Spleen (tissue), 7 donors: ENCODE measurements around the gene SLC39A8.

Experiments
- POLR2A ChIP-seq, 3 donors: fragments of 450-650 bp; IDR thresholded peaks; one replicate each; pipeline ENCODE4 v1.5.1; 2017; ENCODE audit warnings: antibody characterized with exemption in 3 of 3, mild to moderate bottlenecking in 1 of 3
- POLR2AphosphoS5 ChIP-seq, 3 donors: sonication (generic); formaldehyde crosslinking; IDR thresholded peaks; one replicate each; pipeline ENCODE4 v1.5.1; 2017; ENCODE audit warnings: antibody characterized with exemption in 3 of 3
- TF ChIP-seq, protein P1 (sequence below), 11 experiments: fragments of 200-600 bp in 7 of 11; fragments of 450-650 bp in 4 of 11; sonication (generic) in 4 of 11; IDR thresholded peaks in 8 of 11; conservative IDR thresholded peaks in 3 of 11; 1 replicate in 7 of 11; 2 replicates in 4 of 11; pipeline versions ENCODE4 v1.4.0 to v1.8.0; 2016 to 2021; ENCODE audit warnings: antibody characterized with exemption in 11 of 11, inconsistent platforms in 4 of 11, mild to moderate bottlenecking in 1 of 11
- donor health status: DM: no; HTN: no; CAD: no; lungs with moderate emphysema.
- donor health status: DM: no; HTN: no; CAD: no.
- donor health status: DM: no; HTN: no; CAD: no.

DNA sequence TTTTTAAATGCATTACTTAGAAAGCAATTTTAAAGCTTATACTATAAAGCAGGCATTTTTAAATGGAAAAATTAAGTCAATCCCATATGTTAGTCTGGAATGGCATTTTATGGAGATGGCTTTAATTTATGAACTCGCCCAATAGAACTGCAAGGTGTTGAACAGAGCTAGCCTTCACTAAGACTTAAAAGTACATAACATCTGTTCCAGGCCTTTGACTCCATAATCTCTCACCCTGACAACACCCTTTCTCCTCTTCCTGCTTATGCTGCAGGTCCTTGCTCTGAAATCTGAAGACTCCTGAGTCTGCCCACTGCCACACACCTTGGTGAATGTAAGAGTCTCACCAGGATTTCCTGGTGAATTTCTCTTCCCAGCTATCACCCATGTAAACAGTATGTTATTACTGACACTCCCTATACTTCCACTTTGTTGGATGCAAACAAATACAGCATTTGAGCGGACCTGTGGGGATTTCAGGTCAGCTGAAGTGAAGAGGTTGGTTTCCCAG lies 17.7 kb upstream of the SLC39A8 start:
- TF ChIP-seq, protein P1, sequence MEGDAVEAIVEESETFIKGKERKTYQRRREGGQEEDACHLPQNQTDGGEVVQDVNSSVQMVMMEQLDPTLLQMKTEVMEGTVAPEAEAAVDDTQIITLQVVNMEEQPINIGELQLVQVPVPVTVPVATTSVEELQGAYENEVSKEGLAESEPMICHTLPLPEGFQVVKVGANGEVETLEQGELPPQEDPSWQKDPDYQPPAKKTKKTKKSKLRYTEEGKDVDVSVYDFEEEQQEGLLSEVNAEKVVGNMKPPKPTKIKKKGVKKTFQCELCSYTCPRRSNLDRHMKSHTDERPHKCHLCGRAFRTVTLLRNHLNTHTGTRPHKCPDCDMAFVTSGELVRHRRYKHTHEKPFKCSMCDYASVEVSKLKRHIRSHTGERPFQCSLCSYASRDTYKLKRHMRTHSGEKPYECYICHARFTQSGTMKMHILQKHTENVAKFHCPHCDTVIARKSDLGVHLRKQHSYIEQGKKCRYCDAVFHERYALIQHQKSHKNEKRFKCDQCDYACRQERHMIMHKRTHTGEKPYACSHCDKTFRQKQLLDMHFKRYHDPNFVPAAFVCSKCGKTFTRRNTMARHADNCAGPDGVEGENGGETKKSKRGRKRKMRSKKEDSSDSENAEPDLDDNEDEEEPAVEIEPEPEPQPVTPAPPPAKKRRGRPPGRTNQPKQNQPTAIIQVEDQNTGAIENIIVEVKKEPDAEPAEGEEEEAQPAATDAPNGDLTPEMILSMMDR (IDR thresholded peaks at IDR 0.05 in 8 of 11, conservative IDR thresholded peaks at IDR 0.05 in 3 of 11) = no peak
- TF ChIP-seq POLR2AphosphoS5 (IDR thresholded peaks at IDR 0.05) (no peak), POLR2A (IDR thresholded peaks at IDR 0.05) (no peak)
